SHP77 (cell line): ENCODE measurements around the gene PEX13.
"Not testable (repeated sequence)": the region's sequence is repeated elsewhere in the genome, so short reads cannot be mapped to it uniquely, and the experiment has no call there.

Experiments
- DNase-seq, 2 experiments: peaks; one replicate each; lab custom pipeline; 2025; lab: John Stamatoyannopoulos, UW

PEX13 gene

DNA sequence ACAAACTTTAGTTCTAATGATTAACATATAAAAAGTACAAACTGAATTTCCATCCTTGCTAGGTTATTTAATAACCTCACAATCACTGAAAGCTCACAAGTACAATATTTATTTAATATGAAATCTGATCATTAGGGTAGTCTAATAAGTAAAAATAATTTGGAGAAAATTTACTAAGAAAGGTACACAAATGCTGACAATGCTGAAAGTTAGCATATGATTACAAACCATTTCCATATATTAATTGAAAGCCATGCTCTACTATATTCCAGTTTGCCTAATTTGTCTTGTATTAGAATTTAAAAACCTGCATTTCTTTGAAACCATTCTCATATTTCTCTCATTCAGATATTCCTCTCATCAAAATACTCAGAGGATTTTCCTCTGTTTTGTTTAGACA is 8.2 kb upstream of the PEX13 start:
- no peak for DNase-seq

GRCh38 chr2:61011678-61012077 is 5.8 kb upstream of the PEX13 start:
- no peak for DNase-seq

DNA sequence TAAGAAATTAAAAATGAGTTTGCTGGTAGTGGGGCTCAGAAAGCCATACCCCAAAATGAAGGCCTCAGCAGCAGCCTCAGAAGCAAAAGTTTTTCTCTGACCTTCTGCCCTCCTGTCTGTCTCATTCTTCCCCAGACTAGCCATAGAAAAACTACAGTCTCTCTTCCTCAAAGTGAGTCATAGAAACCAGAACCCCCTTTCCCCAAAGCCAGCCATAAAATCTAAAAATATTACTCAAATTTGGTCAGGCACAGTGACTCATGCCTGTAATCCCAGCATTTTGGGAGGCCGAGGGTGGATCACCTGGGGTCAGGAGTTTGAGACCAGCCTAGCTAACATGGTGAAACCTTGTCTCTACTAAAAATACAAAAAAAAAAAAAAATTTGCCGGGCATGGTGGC is 5.2 kb upstream of the PEX13 start:
- DNase-seq: not testable (repeated sequence)

DNA sequence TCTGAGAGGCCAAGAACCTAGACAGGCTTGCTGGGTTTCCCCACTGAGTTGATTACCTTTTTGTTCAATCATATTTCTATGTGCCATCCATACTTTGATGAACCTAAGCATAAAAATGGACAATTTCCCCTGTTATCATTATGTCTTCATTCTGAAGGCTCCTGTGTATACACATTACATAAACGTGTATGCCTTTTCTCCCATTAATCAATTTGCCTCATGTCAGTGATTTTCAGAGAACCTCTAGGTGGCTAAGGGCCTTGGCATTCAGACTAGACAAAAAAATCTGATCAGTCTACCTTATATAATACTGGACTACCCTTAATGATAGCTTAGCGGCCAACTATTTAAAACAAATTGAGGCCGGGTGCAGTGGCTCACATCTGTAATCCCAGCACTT is 4.1 kb upstream of the PEX13 start:
- no peak for DNase-seq

GRCh38 chr2:61014763-61015162 is 2.8 kb upstream of the PEX13 start:
- no peak for DNase-seq

GRCh38 chr2:61015976-61016375 is 1.5 kb upstream of the PEX13 start:
- no peak for DNase-seq

GRCh38 chr2:61016392-61017002 is 1.0 kb upstream of the PEX13 start:
- DNase-seq: no peak

DNA sequence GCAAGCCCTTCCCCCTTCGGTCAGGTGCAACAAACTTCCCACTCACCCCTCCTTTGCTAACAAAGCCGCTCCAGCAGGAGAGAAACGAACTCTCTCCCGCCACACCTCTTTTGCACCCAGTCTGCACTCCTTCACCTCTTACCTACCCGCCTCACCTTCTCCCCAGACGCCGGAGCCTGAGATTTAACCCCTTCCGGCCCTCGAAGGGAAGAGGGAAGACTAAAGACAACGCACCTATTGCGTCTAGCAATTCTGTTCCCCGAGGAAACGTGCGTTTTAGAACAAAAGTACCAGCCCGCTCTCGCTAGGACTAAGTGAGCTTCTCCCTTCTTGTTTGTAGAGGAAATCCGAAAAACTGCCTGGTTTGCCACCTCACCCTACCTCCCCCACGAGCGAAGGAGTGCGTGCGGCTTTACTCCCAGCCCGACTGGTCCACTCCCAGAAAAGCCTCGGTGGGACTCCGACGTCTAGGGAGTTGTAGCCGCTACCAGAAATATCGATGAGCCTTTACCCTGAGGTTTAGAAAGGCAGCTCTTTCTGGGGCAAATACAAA is 441 bp upstream of the PEX13 start:
- peak; percentile 89 to 91 for DNase-seq

DNA sequence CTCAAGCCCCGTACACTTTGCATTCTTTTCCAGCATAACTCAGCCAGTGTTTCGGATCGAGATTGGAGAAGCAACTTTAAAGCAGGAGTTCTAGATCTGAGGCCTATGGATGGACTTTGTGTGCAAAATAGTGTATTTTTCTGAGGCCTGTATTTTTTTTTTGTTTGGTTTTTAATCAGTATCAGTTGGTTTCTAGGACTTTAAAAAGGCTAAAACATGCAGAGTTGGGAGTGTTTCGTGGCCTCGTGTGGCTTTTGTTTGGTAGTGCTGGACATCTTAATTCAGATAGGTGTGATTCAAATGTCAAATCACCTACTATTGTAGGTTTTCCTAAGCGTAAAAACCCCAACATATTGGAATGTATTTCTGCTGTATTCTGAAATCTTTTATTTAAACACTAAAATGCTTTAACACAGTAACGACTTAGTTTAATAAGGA is 817 bp downstream of the PEX13 start:
- DNase-seq: peak; percentile 33 to 41

- no peak for DNase-seq
Observed at GRCh38 chr2:61018798-61019197, 1.3 kb downstream of the PEX13 start.

DNA sequence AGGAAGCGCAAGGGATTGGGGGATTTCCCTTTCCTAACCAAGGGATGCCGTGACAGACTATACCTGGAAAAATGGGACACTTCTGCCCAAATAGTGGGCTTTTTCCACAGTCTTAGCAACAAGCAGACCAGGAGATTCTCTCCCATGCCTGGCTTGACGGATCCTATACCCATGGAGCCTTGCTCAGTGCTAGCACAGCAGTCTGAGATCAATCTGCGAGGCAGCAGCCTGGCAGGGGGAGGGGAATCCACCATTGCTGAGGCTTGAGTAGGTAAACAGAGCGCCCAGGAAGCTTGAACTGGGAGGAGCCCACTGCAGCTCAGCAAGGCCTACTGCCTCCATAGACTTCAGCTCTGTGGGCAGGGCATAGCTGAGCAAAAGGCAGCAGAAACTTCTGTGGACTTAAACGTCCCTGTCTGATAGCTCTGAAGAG is 3.7 kb downstream of the PEX13 start:
- DNase-seq: no peak

DNA sequence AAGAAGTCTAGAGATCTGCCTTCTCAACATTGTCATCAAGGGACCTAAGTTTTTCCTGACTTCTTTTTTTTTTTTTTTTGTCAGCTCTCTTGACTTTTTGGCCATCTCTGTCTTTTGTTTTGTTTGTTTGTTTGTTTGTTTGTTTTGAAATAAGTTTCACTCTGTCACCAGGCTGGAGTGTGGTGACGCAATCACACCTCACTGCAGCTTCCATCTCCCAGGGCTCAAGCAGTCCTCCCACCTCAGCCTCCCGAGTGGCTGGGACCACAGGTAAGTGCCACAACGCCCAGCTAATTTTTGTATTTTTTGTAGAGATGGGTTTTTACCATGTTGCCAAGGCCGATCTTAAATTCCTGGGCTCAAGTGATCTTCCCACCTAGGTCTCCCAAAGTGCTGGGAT is 6.2 kb downstream of the PEX13 start:
- no peak for DNase-seq

DNA sequence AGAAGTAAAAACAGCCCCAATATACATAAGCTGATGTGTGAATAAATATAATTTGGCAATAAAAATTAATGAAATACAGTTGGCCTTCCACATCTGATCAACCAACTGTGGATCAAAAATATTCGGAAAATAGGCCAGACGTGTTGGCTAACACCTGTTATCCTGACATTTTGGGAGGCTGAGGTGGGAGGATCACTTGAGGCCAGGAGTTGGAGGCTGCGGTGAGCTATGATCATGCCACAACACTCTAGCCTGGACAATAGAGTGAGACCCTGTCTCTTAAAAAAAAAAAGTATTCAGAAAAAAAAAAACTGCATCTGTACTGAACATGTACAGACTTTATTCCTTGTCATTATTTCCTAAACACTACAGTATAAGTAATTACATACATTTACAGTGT is 12.0 kb downstream of the PEX13 start:
- no peak for DNase-seq

- not testable (repeated sequence) for DNase-seq
Observed at GRCh38 chr2:61034592-61034991, 17.1 kb downstream of the PEX13 start.

DNA sequence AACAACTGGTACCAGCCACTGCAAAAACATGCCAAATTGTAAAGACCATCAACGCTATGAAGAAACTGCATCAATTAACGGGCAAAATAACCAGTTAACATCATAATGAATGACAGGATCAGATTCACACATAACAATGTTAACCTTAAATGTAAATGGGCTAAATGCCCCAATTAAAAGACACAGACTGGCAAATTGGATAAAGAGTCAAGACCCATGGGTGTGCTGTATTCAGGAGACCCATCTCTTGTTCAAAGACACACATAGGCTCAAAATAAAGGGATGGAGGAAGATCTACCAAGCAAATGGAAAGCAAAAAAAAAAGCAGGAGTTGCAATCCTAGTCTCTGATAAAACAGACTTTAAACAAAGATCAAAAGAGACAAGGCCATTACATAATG is 19.1 kb downstream of the PEX13 start:
- not testable (repeated sequence) for DNase-seq

DNA sequence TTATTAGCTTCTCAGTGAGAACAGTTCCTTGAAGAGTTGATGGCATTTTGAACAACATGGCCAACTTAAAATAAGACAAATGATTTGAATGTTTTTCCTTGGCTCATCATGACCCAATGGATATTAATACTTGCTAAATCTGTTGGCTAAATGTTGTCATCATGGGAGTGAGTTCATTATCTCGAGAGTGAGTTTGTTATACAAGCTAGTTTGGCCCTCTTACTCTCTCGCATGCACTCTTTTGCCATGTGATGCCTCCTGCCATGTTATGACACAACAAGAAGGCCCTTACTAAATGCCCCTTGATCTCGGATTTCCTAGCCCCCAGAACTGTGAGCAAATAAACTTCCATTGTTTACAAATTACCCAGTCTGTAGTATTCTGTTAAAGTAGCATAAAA is 25.3 kb downstream of the PEX13 start:
- no peak for DNase-seq

DNA sequence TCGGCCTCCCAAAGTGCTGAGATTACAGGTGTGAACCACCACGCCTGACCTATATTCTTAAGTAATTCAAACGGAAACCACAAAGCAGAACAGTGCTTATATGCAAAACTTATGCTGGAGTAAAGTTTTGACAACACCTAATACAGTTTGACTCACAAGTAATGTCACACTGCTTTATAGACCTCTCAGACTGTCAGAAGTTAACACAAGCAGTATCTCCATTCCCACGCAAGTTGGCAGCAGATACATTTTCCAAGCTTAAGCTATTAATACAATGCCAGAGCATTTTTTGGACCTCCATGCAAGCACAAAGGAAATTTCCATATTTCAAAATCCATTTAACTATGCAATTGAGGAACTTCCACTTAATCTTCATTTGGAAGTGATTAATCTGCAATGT is 27.1 kb downstream of the PEX13 start:
- DNase-seq: no peak

DNA sequence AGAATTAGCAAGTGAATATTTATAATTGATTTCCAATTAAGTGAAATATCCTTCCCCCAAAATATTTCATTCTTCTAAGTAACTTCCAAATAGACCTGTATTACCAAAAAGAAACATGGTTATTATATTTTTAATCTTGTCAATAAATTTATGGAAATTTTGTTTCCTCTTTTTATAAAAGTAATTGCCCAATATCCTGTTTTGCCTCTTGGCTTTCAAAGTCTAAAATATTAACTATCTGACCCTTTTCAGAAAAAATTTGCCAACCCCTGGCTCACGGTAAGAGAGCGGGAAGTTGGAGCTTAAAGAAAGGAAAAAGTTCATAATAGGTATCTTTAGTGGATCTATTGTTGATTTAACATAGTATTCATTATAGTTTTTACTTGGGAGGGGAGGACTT is 27.7 kb downstream of the PEX13 start:
- DNase-seq: no peak

DNA sequence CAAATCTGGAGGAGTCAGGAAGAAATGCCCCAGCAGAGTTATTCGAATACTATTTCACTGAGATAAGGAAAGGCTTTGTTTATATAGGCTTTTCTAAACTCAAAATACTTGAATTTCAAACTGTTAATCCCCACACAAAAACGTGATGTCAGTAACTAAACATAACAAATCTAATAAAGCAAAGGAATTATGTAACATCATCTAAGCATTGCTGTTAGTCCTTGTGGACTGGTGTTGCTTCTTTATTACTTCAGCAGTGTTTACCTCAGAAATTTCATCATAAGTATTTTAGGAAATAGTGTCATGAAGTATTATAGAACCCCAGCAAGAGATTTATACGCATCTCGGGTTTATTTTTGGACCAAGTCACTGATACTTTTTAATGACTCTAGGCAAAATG is 28.5 kb downstream of the PEX13 start:
- DNase-seq: no peak

DNA sequence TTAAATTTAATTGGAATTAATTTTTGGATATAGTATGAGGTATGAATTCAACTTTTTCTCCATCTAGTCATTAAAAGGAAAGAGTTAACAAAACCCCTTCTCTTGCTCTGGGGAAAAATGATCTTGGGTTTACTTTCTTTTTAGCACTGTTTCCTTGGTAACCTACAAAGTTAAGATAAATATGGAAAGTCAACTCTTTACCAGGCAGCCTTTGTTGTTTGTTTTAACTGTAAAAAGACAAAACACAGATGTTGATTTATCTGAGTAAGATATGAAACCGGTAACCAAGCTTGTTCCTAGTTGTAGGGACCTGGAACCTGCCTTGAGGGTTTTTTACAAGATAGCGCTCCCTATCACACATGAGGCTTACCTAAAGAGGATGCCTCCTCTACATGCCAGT is 38.0 kb downstream of the PEX13 start:
- no peak for DNase-seq

DNA sequence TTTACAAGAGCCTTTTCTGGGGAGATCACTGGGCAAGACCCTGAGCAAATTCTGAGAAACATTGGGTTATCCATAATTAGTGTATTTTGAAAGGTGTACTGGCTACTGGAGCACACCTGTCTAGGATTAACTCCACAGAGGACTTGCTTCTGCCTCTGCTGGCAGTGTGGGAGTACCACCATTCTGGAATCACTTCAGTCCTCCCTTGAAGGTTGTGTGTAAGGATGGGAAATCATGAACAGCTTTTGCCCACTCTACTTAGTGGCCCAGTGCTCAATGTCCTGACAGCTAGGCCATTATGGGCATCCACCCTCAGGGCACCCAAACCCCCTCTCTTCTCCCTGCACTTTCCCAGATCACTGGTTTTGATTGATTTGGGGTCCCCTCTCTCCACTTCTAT is 40.0 kb downstream of the PEX13 start:
- no peak for DNase-seq

DNA sequence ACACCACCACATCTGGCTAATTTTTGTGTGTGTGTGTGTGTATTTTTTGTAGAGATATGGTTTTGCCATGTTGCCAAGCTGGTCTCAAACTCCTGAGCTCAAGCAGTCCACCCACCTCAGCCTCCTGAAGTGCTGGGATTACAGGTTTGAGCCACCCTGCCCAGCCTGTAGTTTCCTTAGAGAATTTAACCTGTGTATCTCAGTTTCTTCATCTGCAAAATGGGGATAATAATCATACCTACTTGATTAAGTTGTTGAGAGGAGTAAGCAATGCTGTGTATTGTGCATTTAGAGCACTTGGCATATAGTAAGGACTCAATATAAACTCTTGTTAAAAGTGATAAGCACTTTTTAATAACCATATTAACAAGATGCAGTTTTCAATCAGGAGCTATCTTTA is 41.9 kb downstream of the PEX13 start:
- DNase-seq: no peak

DNA sequence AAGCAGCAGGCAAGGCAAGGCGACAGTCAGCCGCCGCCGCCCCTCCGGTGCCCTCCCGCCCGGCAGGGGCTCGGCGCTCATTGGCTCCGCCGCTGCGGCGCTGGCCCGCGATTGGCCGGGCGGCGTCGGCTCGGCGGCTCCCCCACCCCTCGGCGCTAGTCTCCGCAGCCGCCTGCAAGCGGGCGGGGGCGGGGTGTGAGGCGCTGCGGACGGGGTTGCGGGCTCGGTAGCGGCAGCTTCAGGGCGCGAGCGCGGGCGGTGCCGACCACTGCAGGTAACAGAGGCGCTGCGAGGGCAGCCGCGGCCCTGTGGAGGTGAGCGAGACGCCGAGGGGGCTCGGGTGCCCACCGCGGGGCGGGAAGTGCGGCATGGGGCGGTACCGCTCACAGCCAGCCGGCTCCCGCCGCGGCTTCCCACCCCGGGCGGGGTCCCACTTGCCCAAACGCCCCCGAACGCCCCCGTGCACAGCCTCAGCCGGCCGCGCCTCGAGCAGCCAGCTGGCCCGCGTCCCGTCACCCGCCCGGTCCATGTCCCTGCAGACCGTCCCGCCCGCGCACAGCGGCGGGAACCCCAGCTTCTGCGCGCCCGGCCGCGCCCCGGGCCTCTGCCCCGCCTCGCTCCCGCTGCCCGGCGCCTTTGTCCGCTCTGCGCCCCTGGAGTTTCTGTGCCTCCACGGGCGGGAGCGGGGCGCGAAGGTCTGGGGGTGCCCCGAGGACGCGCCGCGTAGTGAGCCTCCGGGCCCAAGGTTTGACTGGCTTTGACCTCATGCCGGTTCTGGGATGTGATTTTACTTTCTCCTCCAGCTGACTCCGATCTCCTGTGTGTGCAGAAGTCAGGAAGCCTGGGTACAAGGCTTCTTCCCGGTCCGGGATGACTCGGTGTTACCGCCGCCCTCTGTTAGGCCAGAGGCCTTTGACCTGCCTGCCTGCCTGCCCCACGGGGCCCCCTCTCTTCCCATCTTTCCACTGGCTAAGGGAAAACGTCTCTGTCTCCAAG is 48.5 kb downstream of the PEX13 start, which contains the start of gene SANBR:
Gene SANBR (plus strand): TSS at position 158 of the 996 bp plus-strand sequence. CDS start 4,480 bp downstream, outside the sequence.
- peak; percentile 96 to 97 for DNase-seq
